Measurements from ENCODE around the gene PODNL1. TPM values are rescaled to one million over a fixed set of nuclear protein-coding genes. Genes with fewer than 3 reads are reported as not detected.

The PODNL1 gene
- total and polyA plus RNA-seq, 8 donors, result 1.3 to 17.9 (median 1.7) TPM

- intact Hi-C loops (cut with DNase I), result no loop called here
- ATAC-seq, result no peak
- H3K27me3 ChIP-seq, result no peaks in the 10 kb centered on the region
Measured at GRCh38 chr19:13951043-13951442, 12.8 kb upstream of the PODNL1 start.

GRCh38 chr19:13946414-13946813 is 8.2 kb upstream of the PODNL1 start:
- H3K4me3 ChIP-seq, result no peak overlapping the region
- no peaks in the 10 kb centered on the region for H3K27me3 ChIP-seq
- H3K4me1 ChIP-seq, result no peaks in the 10 kb centered on the region
- ATAC-seq (no peak), DNase-seq (no peak)
- intact Hi-C loops (cut with DNase I), result no loop called here
- no peak overlapping the region for H3K27ac ChIP-seq
- no peaks in the 10 kb centered on the region for H3K36me3 ChIP-seq
- H3K9me3 ChIP-seq, result no peaks in the 10 kb centered on the region
- TF ChIP-seq CTCF (IDR thresholded peaks at IDR 0.05), result no peak

More at GRCh38 chr19:13951043-13951442, 12.8 kb upstream of the PODNL1 start:
- no peak for TF ChIP-seq CTCF (IDR thresholded peaks at IDR 0.05)
- H3K4me1 ChIP-seq, result peaks cover 9 to 20% of the 10 kb centered on the region in 2 donors
- H3K27ac ChIP-seq, result no peak overlapping the region
- no peaks in the 10 kb centered on the region for H3K9me3 ChIP-seq
- H3K36me3 ChIP-seq, result peaks cover 0 to 18% of the 10 kb centered on the region in 2 donors
- H3K4me3 ChIP-seq, result no peak overlapping the region
- DNase-seq, result no peak

- Histone ChIP-seq H3K4me3 (no peak overlapping the region), H3K36me3 (no peaks in the 10 kb centered on the region), H3K9me3 (no peaks in the 10 kb centered on the region), H3K4me1 (peaks cover 0 to 6% of the 10 kb centered on the region in 2 donors), H3K27me3 (peaks cover 0 to 15% of the 10 kb centered on the region in 2 donors), H3K27ac (no peak overlapping the region)
- no peak for DNase-seq
- ATAC-seq, result no peak
- intact Hi-C loops (cut with DNase I), result no loop called here
- TF ChIP-seq CTCF (IDR thresholded peaks at IDR 0.05), result no peak
Measured at GRCh38 chr19:13942023-13942684, 3.9 kb upstream of the PODNL1 start.

GRCh38 chr19:13937479-13938300 is 527 bp downstream of the PODNL1 start:
- no peaks in the 10 kb centered on the region for H3K9me3 ChIP-seq
- H3K4me1 ChIP-seq, result peaks cover 0 to 6% of the 10 kb centered on the region in 2 donors
- no peak for DNase-seq
- no peak overlapping the region for H3K27ac ChIP-seq
- ATAC-seq, result peak; percentile 15
- no peak for TF ChIP-seq CTCF (IDR thresholded peaks at IDR 0.05)
- no peaks in the 10 kb centered on the region for H3K36me3 ChIP-seq
- peaks cover 0 to 35% of the 10 kb centered on the region in 2 donors for H3K27me3 ChIP-seq
- H3K4me3 ChIP-seq, result peak overlapping the region in 1 of 2 donors; percentile 29
- intact Hi-C loops (cut with DNase I), result no loop called here

All from left lung (tissue), 10 donors.